Activated CD4-positive, CD25-positive, alpha-beta regulatory T cell (primary cell): ENCODE data around the gene MRC2.

Experiments
- DNase-seq, 4 experiments: peaks; one replicate each; lab custom pipeline; 2025; lab: John Stamatoyannopoulos, UW

Gene MRC2

GRCh38 chr17:62703261-62703775 lies 75.8 kb downstream of the MRC2 start:
- no peak for DNase-seq

GRCh38 chr17:62703776-62704380 lies 76.4 kb downstream of the MRC2 start:
- DNase-seq = peak; percentile 35 to 54 (median 48)

- DNase-seq = no peak
Observed at GRCh38 chr17:62704381-62704971, 77.0 kb downstream of the MRC2 start.

- DNase-seq = no peak
Observed at GRCh38 chr17:62705156-62705777, 77.8 kb downstream of the MRC2 start.

- no peak for DNase-seq
Observed at GRCh38 chr17:62705778-62706597, 78.5 kb downstream of the MRC2 start.

GRCh38 chr17:62706598-62707424 lies 79.3 kb downstream of the MRC2 start:
- no peak for DNase-seq

DNA sequence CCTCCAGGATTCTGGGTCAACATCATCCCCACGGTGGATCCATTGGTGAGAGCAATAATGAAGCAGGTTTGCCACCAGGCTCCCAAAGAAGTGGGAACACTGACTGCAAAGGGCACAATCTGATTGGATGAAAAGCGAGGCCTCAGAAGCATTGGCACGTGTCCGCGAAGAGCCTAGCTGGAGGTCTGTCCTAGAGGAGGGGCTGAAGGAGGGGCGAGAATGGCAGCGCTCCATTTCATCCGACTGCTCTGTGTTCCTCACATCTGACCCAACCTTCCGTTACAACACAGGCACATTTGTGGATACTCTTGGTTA lies 79.9 kb downstream of the MRC2 start:
- no peak for DNase-seq

DNA sequence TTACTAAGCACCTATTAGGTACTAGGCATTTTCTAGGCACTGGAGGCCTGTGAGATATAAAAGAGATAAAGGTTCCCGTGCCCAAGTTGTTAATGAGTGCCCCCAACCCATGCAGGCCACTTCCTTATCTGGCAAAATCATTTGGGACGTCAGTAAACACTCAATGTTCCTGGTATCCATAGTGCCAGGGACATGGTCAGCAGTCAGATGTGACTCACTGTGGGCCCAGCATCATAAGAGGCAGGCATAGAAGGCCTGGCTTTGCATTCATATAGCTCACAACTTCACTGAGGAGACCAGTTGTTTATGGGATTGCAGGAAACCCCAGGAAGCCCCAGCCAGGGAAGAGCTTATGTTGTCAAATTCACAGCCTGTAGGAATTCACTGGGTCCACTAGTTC lies 81.1 kb downstream of the MRC2 start:
- no peak for DNase-seq

GRCh38 chr17:62712171-62712581 lies 84.7 kb downstream of the MRC2 start:
- DNase-seq = no peak

DNA sequence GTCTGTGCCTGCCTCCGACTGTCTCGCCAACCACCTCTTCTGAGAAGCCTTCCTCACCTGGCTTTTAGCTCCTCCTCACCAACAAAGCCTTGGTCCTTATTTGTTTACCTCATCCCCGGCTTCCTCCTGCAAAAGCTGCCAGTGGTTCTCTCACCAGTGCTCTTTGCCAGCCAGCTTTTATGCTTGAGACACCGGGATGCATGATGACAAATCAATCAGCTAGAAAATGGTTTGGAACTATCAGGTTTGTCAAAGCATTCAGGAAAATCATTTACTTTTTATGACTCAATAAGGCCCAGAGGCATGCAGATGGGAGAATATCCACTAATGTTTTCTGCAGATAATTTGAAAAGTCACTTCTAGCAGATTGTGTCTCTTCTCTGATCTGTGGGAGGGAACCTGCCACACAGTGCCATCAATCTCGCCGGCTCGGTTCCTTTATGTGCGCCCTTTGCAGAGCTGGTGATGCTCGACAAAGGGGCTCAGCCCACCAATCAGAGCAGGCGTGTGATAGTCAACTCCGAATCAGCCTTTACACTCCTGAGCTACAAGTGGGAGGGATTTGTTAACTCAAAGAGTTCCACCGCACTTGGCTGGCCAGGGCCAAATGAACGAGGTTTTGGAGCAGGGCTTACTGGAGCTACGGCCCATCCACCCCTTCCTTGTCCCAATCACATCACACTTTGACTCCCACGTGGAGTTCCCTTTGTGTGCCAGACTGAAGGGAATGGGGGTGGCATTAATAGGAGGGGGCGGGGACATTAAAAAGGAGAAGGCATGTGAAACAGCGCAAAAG lies 85.8 kb downstream of the MRC2 start:
- no peak for DNase-seq

- no peak for DNase-seq
Observed at GRCh38 chr17:62714016-62714777, 86.7 kb downstream of the MRC2 start.

GRCh38 chr17:62715882-62716390 lies 88.5 kb downstream of the MRC2 start:
- DNase-seq = no peak

DNA sequence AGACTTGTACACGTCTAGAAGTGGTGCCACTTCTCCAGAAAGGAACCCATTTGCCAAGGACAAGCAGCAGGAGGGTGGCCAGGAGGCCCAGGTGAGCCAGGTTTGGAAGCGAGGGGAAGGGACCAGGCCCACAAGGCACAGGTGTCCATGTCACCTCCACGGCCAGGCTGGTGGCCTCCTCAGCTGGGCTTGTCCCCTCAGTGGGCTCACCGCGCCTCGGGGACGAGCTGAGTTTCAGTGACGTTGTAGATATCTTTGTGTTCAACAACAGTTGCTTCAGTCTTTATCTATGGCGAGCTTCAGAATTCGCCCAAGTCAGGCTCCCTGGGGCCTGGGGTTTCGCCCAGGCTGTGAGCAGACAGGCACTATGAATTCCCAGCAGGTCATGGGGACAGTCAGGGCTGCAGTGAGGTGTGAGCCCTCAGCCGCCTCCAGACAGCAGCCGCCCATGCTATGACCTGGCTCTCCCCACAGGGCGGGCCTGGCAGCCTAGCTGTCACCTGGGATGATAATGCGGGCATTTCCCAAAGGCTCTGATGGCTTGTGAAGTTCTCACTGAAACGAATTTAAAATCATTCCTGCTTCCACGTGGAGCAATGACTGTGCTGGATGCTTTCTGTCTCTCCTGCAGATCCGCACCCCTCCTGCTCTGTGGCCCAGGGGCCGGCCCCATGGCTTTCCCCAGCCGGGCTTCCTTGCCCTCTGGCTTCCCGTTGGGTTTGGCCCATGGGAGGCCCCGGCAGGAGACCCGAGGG lies 89.5 kb downstream of the MRC2 start:
- DNase-seq = no peak

- no peak for DNase-seq
Observed at GRCh38 chr17:62717589-62717855, 90.1 kb downstream of the MRC2 start.

GRCh38 chr17:62717889-62718288 lies 90.4 kb downstream of the MRC2 start:
- no peak for DNase-seq

GRCh38 chr17:62718429-62718828 lies 91.0 kb downstream of the MRC2 start:
- no peak for DNase-seq

- no peak for DNase-seq
Observed at GRCh38 chr17:62719586-62719985, 92.1 kb downstream of the MRC2 start.

DNA sequence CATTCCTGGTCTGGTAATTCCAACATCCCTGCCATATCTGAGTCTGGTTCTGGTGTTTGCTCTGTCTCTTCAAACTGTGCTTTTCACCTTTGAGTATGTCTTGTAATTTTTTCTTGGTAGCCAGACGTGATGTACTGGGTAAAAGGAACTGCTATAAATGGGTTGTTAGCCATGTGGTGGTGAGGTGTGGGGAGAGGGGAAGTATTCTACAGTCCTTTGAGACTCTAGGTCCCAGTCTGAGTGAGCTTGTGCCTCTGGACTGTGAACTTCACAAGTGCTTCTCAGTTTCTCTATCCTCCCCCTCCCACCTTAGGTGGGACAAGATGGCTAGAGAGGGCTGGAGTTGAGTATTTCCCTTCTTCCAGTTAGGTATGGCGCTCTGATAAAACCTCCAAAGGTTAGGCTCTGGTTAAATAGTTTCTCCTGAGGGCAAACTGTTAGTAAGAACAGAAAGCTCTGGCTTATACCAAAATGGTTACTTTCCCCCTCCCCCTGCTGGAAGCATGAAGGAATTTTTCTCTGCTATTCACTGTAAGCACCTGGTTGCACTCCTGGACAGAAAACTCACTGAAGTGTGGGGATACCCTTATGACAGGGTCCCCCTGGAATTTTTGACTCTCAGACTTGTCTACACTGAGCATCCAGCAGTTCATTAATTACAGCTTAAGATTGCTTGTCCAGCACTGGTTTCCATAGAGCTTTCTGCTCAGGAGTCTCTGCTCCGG lies 92.8 kb downstream of the MRC2 start:
- no peak for DNase-seq

DNA sequence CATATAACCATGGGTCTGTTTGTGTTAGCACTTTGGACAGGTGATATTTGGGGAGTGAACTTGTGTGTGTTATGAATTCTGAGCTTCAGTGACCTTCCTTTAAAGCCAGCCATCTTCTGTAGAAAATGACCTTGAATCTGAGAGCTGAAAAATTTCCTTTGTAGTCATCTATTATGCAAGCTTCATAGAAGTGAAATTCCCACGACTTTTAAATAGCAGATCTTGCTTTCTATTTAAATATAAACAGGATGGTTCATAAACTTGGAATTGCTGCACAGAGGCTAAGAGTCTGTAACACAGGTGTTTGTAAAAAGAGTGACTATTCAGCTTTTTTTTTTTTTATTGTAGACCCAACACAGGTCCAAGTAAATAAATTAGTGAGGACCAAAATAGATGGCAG lies 95.2 kb downstream of the MRC2 start:
- DNase-seq = no peak
